PFSK-1 (cell line): ENCODE results near the gene GRB10.

Experiments
- POLR2AphosphoS5 ChIP-seq: IDR thresholded peaks from 2 replicates; pipeline ENCODE4 v1.6.1; 2012; ENCODE audit warnings: low read depth, mild to moderate bottlenecking, control low read depth, low read length, moderate library complexity
- SIN3A ChIP-seq: IDR thresholded peaks from 2 replicates; pipeline ENCODE4 v1.6.1; 2012; ENCODE audit warnings: mild to moderate bottlenecking, low read length, moderate library complexity, borderline replicate concordance; ENCODE audit not compliant: insufficient read depth
- TAF1 ChIP-seq: IDR thresholded peaks from 2 replicates; pipeline ENCODE4 v1.6.1; 2012; ENCODE audit warnings: low read length, control low read depth, borderline replicate concordance; ENCODE audit not compliant: insufficient read depth
- TF ChIP-seq, protein P1 (sequence below), 2 experiments: IDR thresholded peaks; 2 replicates each; pipeline versions ENCODE4 v1.6.1 to v1.8.0; 2011 to 2012; ENCODE audit warnings: low read depth in 2 of 2, low read length in 2 of 2, control low read depth in 1 of 2, inconsistent platforms in 1 of 2, mild to moderate bottlenecking in 1 of 2, moderate library complexity in 1 of 2; ENCODE audit not compliant: insufficient read depth in 1 of 2

DNA sequence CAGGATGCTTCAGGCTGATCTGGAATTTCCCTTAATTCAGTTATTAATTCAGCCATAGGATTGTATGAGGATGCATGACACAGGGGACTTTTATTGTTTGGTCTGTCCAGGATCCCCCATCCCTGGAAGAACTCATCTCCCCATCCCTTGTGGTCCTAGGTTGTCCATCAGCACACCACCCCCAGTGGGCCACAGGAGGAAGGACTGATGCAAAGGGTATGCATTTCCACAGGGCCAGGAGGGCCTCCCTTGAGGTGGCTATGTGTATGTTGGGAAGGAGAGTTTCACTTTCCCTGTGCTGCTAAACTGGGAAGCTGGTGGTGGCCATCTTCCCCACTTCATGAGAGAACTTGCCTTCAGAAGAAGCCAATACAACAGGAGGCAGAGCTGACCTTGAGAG, 44.6 kb upstream of the GRB10 start:
- TF ChIP-seq POLR2AphosphoS5 (no peak), TAF1 (no peak), SIN3A (no peak)
- TF ChIP-seq, protein P1, sequence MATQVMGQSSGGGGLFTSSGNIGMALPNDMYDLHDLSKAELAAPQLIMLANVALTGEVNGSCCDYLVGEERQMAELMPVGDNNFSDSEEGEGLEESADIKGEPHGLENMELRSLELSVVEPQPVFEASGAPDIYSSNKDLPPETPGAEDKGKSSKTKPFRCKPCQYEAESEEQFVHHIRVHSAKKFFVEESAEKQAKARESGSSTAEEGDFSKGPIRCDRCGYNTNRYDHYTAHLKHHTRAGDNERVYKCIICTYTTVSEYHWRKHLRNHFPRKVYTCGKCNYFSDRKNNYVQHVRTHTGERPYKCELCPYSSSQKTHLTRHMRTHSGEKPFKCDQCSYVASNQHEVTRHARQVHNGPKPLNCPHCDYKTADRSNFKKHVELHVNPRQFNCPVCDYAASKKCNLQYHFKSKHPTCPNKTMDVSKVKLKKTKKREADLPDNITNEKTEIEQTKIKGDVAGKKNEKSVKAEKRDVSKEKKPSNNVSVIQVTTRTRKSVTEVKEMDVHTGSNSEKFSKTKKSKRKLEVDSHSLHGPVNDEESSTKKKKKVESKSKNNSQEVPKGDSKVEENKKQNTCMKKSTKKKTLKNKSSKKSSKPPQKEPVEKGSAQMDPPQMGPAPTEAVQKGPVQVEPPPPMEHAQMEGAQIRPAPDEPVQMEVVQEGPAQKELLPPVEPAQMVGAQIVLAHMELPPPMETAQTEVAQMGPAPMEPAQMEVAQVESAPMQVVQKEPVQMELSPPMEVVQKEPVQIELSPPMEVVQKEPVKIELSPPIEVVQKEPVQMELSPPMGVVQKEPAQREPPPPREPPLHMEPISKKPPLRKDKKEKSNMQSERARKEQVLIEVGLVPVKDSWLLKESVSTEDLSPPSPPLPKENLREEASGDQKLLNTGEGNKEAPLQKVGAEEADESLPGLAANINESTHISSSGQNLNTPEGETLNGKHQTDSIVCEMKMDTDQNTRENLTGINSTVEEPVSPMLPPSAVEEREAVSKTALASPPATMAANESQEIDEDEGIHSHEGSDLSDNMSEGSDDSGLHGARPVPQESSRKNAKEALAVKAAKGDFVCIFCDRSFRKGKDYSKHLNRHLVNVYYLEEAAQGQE (IDR thresholded peaks at IDR 0.05; ENCODE audit: insufficient read depth in 1 of 2, low read depth in 2 of 2, low read length in 2 of 2), result no peak
